K562 (cell line): ENCODE measurements around the gene ZNF471. TPM values are rescaled to one million over a fixed set of nuclear protein-coding genes. Genes with fewer than 3 reads are reported as not detected.

Experiments
- ATAC-seq: fragments of 200-7000 bp; cut with Tn5 transposase; 3 replicates; pipeline ENCODE4 v1.9.1; 2020; ENCODE audit warnings: moderate library complexity
- BruUV-seq: library from RNA; stranded (reverse); fragments of 400-500 nt; replicated peaks from 2 replicates; lab custom pipeline; 2021; lab: Mats Ljungman, UMichigan
- CTCF ChIA-PET: fragments of 300-600 bp; formaldehyde crosslinking; extraction: SDS; loops from one replicate; lab custom pipeline; 2021; ENCODE audit warnings: low intra/inter-chr PET ratio; lab: Yijun Ruan, JAX
- POLR2A ChIA-PET: fragments of 300-600, 350-650 bp; sonication (Branson Sonifier 250); formaldehyde crosslinking; extraction: SDS; loops from one replicate; lab custom pipeline; 2021; ENCODE audit warnings: antibody characterized with exemption, inconsistent platforms; lab: Yijun Ruan, JAX
- DNase-seq, 4 experiments: peaks; one replicate each; pipeline versions ENCODE4 v3.0.0 to v3.0.0-alpha.2; 2011 to 2018; ENCODE audit warnings: low spot score in 3 of 4, mixed read lengths in 3 of 4; ENCODE audit errors: extremely low read depth in 1 of 4
- FAIRE-seq: peaks from 2 replicates; lab custom pipeline; 2011; peaks lifted over from hg19 to GRCh38; lab: Jason Lieb, UNC
- H2AFZ ChIP-seq: 2 replicates; pipeline ENCODE4 v1.6.0; 2011; ENCODE audit warnings: low read depth, low read length, control low read depth, inconsistent platforms
- H3K27ac ChIP-seq: fragments of 200-600 bp; 3 replicates; pipeline ENCODE4 v1.8.0; 2011; ENCODE audit warnings: low read depth, mild to moderate bottlenecking, control low read depth, inconsistent platforms, low read length, moderate library complexity, mixed read lengths; ENCODE audit errors: extremely low read depth
- H3K27me3 ChIP-seq, 2 experiments: fragments of 300-600 bp in 1 of 2; 2 replicates in 1 of 2; 3 replicates in 1 of 2; pipeline versions ENCODE4 v1.6.0 to v1.8.0; 2011; ENCODE audit warnings: inconsistent platforms in 2 of 2, low read length in 2 of 2, mild to moderate bottlenecking in 1 of 2, mixed read lengths in 1 of 2, moderate library complexity in 1 of 2; ENCODE audit not compliant: control insufficient read depth in 2 of 2, insufficient read depth in 2 of 2
- H3K36me3 ChIP-seq: fragments of 300-600 bp; 3 replicates; pipeline ENCODE4 v1.8.0; 2011; ENCODE audit warnings: mild to moderate bottlenecking, low read length, inconsistent platforms; ENCODE audit not compliant: control insufficient read depth, insufficient read depth
- H3K4me1 ChIP-seq, 2 experiments: fragments of 200-600 bp in 1 of 2; replicated peaks in 1 of 2; 2 replicates in 1 of 2; 3 replicates in 1 of 2; pipeline versions ENCODE4 v1.5.1 to v1.8.0; 2011; ENCODE audit warnings: inconsistent platforms in 2 of 2, low read length in 2 of 2, mild to moderate bottlenecking in 1 of 2, mixed read lengths in 1 of 2, moderate library complexity in 1 of 2; ENCODE audit not compliant: control insufficient read depth in 2 of 2, insufficient read depth in 2 of 2
- H3K4me2 ChIP-seq: 2 replicates; pipeline ENCODE4 v1.6.1; 2011; ENCODE audit warnings: low read length, control low read depth, inconsistent platforms, mixed read lengths; ENCODE audit not compliant: insufficient read depth
- H3K4me3 ChIP-seq: fragments of 200-600 bp; sonication (generic), shearing (Covaris generic); 2 replicates; pipeline ENCODE4 v1.5.1; 2016; ENCODE audit warnings: control low read depth, inconsistent platforms
- H3K79me2 ChIP-seq: fragments of 200-600 bp; 3 replicates; pipeline ENCODE4 v1.8.0; 2011; ENCODE audit warnings: low read length, inconsistent platforms; ENCODE audit not compliant: control insufficient read depth, insufficient read depth
- H3K9ac ChIP-seq, 2 experiments: 2 replicates each; pipeline versions ENCODE4 v1.6.0 to v1.6.1; 2011; ENCODE audit warnings: low read depth in 2 of 2, low read length in 2 of 2, control low read depth in 1 of 2, inconsistent platforms in 1 of 2, mild to moderate bottlenecking in 1 of 2, mixed read lengths in 1 of 2; ENCODE audit not compliant: insufficient read depth in 1 of 2
- H3K9me1 ChIP-seq: one replicate; pipeline ENCODE4 v1.6.0; 2011; ENCODE audit warnings: inconsistent platforms, mild to moderate bottlenecking, low read length, moderate library complexity; ENCODE audit not compliant: control insufficient read depth, insufficient read depth
- H3K9me3 ChIP-seq: replicated peaks from 2 replicates; pipeline ENCODE4 v1.5.1; 2011; ENCODE audit warnings: low read depth, low read length, inconsistent platforms; ENCODE audit not compliant: control insufficient read depth, insufficient read depth
- H4K20me1 ChIP-seq: replicated peaks from 2 replicates; pipeline ENCODE4 v1.6.1; 2011; ENCODE audit warnings: low read length, inconsistent platforms, mixed read lengths; ENCODE audit not compliant: control insufficient read depth, insufficient read depth
- GATAD2A ChIP-seq: fragments of 450-650 bp; IDR thresholded peaks from 2 replicates; pipeline ENCODE4 v1.6.1; 2017
- MCM5 ChIP-seq: fragments of 450-650 bp; IDR thresholded peaks from 2 replicates; pipeline ENCODE4 v1.6.1; 2016; ENCODE audit warnings: low read depth
- NR1H2 ChIP-seq: sonication (generic); formaldehyde crosslinking; IDR thresholded peaks from 2 replicates; pipeline ENCODE4 v1.4.0; 2020; ENCODE audit warnings: mild to moderate bottlenecking, missing genetic modification reagents
- ZNF830 ChIP-seq: fragments of 250-450 bp; sonication (Bioruptor Pico); IDR thresholded peaks from 2 replicates; pipeline ENCODE4 v1.5.0; 2021; ENCODE audit warnings: mild to moderate bottlenecking
- WGBS: fragments of 100-300 bp; shearing (Covaris generic); methylation state at CpG from one replicate; pipeline ENCODE4 v1.1.6; 2016; ENCODE audit warnings: low coverage, mixed read lengths; ENCODE audit not compliant: insufficient coverage; ENCODE audit errors: missing lambda C conversion rate; 5-methylcytosine and 5-hydroxymethylcytosine counted together
- in situ Hi-C: fragments of 300-500 bp; cut with MboI; formaldehyde crosslinking; loops from 4 replicates; pipeline ENCODE4 v1.15.0; 2018; ENCODE audit warnings: inconsistent platforms, mixed read lengths
- intact Hi-C: fragments of 100-400 bp; cut with micrococcal nuclease; formaldehyde crosslinking; loops from 2 replicates; pipeline ENCODE4 v1.14.2; 2022
- polyA plus RNA-seq, 8 experiments: library from polyadenylated mRNA; depleted of rRNA in 4 of 8; stranded (reverse) in 5 of 8; unstranded in 3 of 8; fragments of >200 nt; fragmentation: Nextera tagmentation in 2 of 8; fragmentation: Illumina TruSeq in 1 of 8; extraction: Ambion mirVana in 2 of 8; extraction: Trizol in 1 of 8; gene quantifications; 2 replicates each; pipeline versions ENCODE4 v1.2.1 to v1.2.3, GENCODE V29; 2011 to 2014; ENCODE audit warnings: inconsistent platforms in 1 of 8, missing spikeins in 1 of 8
- total RNA-seq, 7 experiments: library from RNA; depleted of rRNA in 6 of 7; stranded (reverse); fragments of >200 nt in 6 of 7; fragmentation: Illumina TruSeq in 2 of 7; extraction: Trizol in 2 of 7; gene quantifications; 2 replicates each; pipeline versions ENCODE4 v1.2.1 to v1.2.3, GENCODE V29; 2011 to 2021; ENCODE audit warnings: low replicate concordance in 1 of 7
- TF ChIP-seq, protein P1 (sequence below): fragments of 450-650 bp; formaldehyde crosslinking; conservative IDR thresholded peaks from 2 replicates; pipeline ENCODE4 v1.4.0; 2022; ENCODE audit warnings: mild to moderate bottlenecking, missing genetic modification characterization

The ZNF471 gene
- total and polyA plus RNA-seq, 9 of the 15 experiments (the other 6 are each of a cell fraction or from before 2014, with no cell fraction given), result not detected

DNA sequence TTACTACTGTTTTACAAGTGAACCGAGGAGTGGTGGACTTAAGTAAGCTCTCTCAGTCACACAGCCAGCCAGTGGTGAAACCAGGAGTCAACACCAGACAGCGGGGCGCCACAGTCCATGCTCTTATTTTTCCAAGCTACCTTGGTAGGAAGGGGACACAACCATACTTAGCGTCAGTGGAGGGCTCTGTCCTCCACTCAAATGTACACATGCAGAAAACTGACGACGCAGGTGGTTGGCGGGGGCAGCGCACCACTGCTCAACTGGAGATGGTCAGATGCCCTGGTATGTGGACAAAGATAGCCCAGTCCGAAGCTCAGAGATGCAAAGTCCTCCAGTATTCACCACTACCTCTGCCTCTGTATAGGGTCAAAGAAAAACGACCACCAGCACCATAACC, 31.6 kb upstream of the ZNF471 start:
- no peak overlapping the region for H3K4me3 ChIP-seq
- H3K4me2 ChIP-seq, result no peak overlapping the region
- H3K9me3 ChIP-seq, result no peaks in the 10 kb centered on the region
- POLR2A ChIA-PET, result interaction anchor here (0.6 kb wide), 1 partner anchor 143 kb away, joined by 4 read pairs; no protein-coding TSS in a partner anchor
- H3K9ac ChIP-seq, result no peak overlapping the region
- DNase-seq (no peak), ATAC-seq (no peak), FAIRE-seq (no peak)
- no TSS peak for BruUV-seq
- in situ Hi-C loops, result no loop called here
- H2AFZ ChIP-seq, result no peak overlapping the region
- WGBS, result 2% methylated on average over 10 of the region's 10 CpGs
- H3K9me1 ChIP-seq, result no peaks in the 10 kb centered on the region
- H3K4me1 ChIP-seq, result peaks cover 0 to 15% of the 10 kb centered on the region in 2 experiments; a peak in 1 of 5 replicates
- H3K36me3 ChIP-seq, result no peaks in the 10 kb centered on the region
- TF ChIP-seq GATAD2A, result no peak
- no peak for TF ChIP-seq MCM5
- no peak for TF ChIP-seq ZNF830 (CRISPR knock-in tag)
- no peak for TF ChIP-seq NR1H2
- TF ChIP-seq, protein P1, sequence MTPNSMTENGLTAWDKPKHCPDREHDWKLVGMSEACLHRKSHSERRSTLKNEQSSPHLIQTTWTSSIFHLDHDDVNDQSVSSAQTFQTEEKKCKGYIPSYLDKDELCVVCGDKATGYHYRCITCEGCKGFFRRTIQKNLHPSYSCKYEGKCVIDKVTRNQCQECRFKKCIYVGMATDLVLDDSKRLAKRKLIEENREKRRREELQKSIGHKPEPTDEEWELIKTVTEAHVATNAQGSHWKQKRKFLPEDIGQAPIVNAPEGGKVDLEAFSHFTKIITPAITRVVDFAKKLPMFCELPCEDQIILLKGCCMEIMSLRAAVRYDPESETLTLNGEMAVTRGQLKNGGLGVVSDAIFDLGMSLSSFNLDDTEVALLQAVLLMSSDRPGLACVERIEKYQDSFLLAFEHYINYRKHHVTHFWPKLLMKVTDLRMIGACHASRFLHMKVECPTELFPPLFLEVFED, result no peak
- intact Hi-C loops, result no loop called here
- no peaks in the 10 kb centered on the region for H4K20me1 ChIP-seq
- CTCF ChIA-PET, result no interaction called here
- no peaks in the 10 kb centered on the region for H3K27me3 ChIP-seq
- H3K27ac ChIP-seq, result no peak overlapping the region
- H3K79me2 ChIP-seq, result no peaks in the 10 kb centered on the region
